Activated B cell treated with CpG ODN at 0.5 μM for 24 hours (primary cell): ENCODE measurements around the gene ARHGAP33. TPM values are rescaled to one million over a fixed set of nuclear protein-coding genes. Genes with fewer than 3 reads are reported as not detected.

ENCODE experiments used
- ATAC-seq: fragments of 200-7000 bp; cut with Tn5 transposase; one replicate; pipeline ENCODE4 v1.10.0; 2021; ENCODE audit warnings: low read depth, mild to moderate bottlenecking, moderate library complexity
- CTCF ChIA-PET: fragments of 350-600 bp; sonication (Branson Sonifier 250); formaldehyde crosslinking; loops from one replicate; lab custom pipeline; 2021; ENCODE audit warnings: antibody characterized with exemption; lab: Charles Lee
- POLR2A ChIA-PET: fragments of 350-600 bp; sonication (Branson Sonifier 250); formaldehyde crosslinking; loops from one replicate; lab custom pipeline; 2021; ENCODE audit warnings: antibody characterized with exemption; lab: Charles Lee
- DNase-seq: peaks from one replicate; pipeline ENCODE4 v3.0.0; 2022
- H3K27ac Mint-ChIP-seq: one replicate; pipeline ENCODE4 v1.8.0; 2020; ENCODE audit warnings: mixed read lengths
- H3K27me3 Mint-ChIP-seq: one replicate; pipeline ENCODE4 v1.8.0; 2021; ENCODE audit warnings: mixed read lengths
- H3K36me3 Mint-ChIP-seq: one replicate; pipeline ENCODE4 v1.8.0; 2021; ENCODE audit warnings: low read depth, mixed read lengths
- H3K4me1 Mint-ChIP-seq: one replicate; pipeline ENCODE4 v1.8.0; 2021; ENCODE audit warnings: mixed read lengths
- H3K4me3 Mint-ChIP-seq: one replicate; pipeline ENCODE4 v1.8.0; 2020; ENCODE audit warnings: mild to moderate bottlenecking, mixed read lengths
- H3K9me3 Mint-ChIP-seq: one replicate; pipeline ENCODE4 v1.8.0; 2020; ENCODE audit warnings: mixed read lengths
- intact Hi-C: fragments of 100-400 bp; cut with micrococcal nuclease; formaldehyde crosslinking; loops from one replicate; pipeline ENCODE4 v1.15.1; 2024
- total RNA-seq: library from RNA; stranded (reverse); gene quantifications from 2 replicates; pipeline ENCODE4 v1.2.3, GENCODE V29; 2022
- TF ChIP-seq, protein P1 (sequence below): fragments of 200-600 bp; IDR thresholded peaks from one replicate; pipeline ENCODE4 v1.8.0; 2022; ENCODE audit warnings: antibody characterized with exemption, mild to moderate bottlenecking

The ARHGAP33 gene
- total RNA-seq, 1 donor from 2014 or later: 15.0 TPM

DNA sequence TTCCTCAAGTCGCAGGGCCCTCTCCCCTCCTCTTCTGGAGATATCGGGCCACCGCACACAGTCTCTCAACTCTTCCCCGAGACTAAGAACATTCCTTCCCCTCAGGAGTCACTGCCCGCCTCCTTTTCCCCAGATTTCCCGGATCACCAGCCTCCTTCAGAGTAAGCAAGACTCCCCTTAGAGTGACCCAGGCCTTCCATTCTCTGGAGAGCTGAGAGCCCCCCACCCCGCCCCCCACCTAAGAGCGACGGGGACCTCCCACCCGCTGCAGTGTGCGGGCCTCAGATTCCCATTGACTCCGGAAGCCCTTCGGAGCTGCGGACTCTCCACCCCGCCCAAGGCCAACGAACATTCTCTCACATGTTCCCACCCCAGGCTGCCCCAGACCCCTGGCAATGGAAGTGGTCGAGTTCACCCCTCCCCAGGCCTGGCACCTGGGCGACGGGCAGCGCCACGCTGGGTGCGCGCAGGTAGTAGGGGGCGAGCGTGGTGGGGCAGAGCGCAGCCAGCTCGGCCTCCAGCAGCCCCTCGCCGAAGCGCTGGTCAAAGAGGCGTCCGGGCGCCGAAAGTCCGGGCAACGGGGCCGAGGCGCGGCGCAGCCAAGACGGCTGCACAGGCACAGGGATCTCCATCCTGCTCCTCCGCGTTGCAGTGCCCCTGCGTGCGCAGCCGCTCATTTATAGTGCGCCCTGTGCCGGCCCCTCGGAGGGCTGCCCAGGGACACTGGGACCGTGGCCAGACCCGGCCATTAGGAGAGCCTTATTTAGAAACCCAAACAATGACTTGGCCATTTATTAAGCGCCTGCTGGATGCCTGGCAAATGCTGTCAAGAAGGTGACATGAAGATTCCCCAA lies 18.8 kb upstream of the ARHGAP33 start, which contains the start of gene HSPB6:
HSPB6 (minus strand) TSS at position 653 of the 854 bp plus-strand sequence; CDS start at position 632, 21 bp downstream.
- ChIA-PET CTCF (interaction anchor here (0.9 kb wide), 1 partner anchor 11 kb away, joined by 3 read pairs; the partner anchor contains the start of genes PSENEN and U2AF1L4), POLR2A (interaction anchor here (0.7 to 3.8 kb wide), 6 partner anchors 7 to 55 kb away, joined by 3 to 69 read pairs (median 10); partner anchors contain the start of genes IGFLR1, LIN37, PSENEN and U2AF1L4)
- TF ChIP-seq, protein P1, sequence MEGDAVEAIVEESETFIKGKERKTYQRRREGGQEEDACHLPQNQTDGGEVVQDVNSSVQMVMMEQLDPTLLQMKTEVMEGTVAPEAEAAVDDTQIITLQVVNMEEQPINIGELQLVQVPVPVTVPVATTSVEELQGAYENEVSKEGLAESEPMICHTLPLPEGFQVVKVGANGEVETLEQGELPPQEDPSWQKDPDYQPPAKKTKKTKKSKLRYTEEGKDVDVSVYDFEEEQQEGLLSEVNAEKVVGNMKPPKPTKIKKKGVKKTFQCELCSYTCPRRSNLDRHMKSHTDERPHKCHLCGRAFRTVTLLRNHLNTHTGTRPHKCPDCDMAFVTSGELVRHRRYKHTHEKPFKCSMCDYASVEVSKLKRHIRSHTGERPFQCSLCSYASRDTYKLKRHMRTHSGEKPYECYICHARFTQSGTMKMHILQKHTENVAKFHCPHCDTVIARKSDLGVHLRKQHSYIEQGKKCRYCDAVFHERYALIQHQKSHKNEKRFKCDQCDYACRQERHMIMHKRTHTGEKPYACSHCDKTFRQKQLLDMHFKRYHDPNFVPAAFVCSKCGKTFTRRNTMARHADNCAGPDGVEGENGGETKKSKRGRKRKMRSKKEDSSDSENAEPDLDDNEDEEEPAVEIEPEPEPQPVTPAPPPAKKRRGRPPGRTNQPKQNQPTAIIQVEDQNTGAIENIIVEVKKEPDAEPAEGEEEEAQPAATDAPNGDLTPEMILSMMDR: no peak
- intact Hi-C loops: loop anchor here (5.0 kb wide), 1 partner anchor 209 kb away; the partner anchor contains the start of gene TMEM147
- ATAC-seq (no peak), DNase-seq (no peak)
- Mint-ChIP-seq H3K4me1 (peaks cover 33% of the 10 kb centered on the region), H3K4me3 (peak within 1 kb of the TSS; percentile 97), H3K27ac (peak within 1 kb of the TSS; percentile 96), H3K36me3 (peaks cover 34% of the 10 kb centered on the region), H3K27me3 (peaks cover 15% of the 10 kb centered on the region), H3K9me3 (no peaks in the 10 kb centered on the region)

DNA sequence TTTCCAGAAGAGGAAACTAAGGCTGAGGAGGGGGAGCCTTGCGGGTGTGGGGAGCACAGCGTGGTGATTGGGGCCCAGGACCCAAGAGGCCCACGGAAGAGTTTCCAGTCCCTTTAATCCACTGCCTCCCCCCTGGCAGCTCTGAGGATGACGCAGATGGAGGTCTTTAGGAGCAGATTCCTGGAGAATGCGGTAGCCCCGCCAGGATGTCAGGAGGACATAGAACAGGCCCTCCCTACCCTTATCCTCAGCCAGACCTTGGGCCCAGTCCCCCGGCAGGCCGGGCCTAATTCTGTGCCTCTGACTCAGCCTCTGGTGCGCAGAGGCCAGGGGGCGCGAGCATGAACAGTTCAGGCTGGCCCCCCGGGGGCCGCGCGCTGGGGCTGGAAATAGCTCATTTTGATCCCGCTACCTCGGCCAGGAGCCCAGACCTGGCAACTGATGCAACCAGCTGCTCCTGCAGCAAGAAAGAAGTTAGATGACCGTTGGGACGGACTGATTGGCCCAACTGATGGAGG lies 18.1 kb upstream of the ARHGAP33 start:
- Mint-ChIP-seq H3K4me1 (peaks cover 33% of the 10 kb centered on the region), H3K4me3 (peak overlapping the region; percentile 97), H3K27me3 (peaks cover 15% of the 10 kb centered on the region), H3K27ac (peak overlapping the region; percentile 96), H3K9me3 (no peaks in the 10 kb centered on the region), H3K36me3 (peaks cover 36% of the 10 kb centered on the region)
- TF ChIP-seq, protein P1: no peak
- ChIA-PET POLR2A (interaction anchor here (0.7 to 3.8 kb wide), 6 partner anchors 8 to 55 kb away, joined by 3 to 69 read pairs (median 10); partner anchors contain the start of genes IGFLR1, LIN37, PSENEN and U2AF1L4), CTCF (no interaction called here)
- intact Hi-C loops: loop anchor here (5.0 kb wide), 1 partner anchor 210 kb away; the partner anchor contains the start of gene TMEM147
- ATAC-seq (no peak), DNase-seq (no peak)

DNA sequence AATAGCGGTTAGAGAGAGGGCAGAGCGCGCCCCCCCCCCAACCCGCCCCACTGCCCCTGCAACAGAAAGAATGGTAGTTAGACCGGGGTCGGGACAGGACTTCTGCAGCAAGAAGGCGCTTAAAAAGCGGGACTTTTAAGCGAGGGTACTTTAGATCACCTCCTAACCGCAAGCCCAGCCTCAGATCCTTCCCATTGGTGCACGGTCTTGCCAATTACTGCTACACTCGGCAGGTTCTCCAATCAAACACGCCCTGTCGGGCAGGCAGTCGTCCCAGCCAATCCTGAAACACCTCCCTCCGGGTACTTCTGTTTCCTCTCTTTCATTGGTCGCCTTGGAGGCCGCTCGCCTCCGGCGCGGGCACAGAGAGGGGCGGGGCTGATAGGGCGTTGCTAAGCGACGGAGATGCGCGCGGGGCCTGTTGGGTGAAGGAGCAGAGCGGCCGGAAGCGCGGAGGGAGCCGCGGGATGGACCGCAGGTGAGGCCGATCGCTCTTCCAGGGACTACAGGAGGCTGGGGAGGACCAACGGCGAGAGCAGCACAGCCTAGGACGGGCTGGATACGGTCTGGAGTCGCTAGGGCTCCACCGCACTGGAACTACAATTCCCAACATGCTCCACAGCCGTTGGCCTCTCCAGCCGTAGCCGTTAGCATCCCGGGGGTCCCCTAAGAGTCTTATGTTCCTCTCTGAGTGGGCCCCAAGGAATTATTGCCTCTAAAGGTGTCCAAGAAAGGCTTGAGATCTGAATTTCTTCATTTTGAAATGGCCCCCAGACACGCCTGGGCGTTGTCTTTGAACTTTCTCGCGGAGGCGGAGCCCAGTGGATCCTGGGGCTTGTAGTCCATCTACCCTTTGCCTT lies 17.4 kb upstream of the ARHGAP33 start, which contains the start of gene PROSER3:
PROSER3 (plus strand) TSS at position 428 of the 860 bp plus-strand sequence; CDS start at position 468, 40 bp downstream.
- H3K27ac Mint-ChIP-seq: peak within 1 kb of the TSS; percentile 96
- POLR2A ChIA-PET: interaction anchor here (0.7 to 3.8 kb wide), 6 partner anchors 8 to 56 kb away, joined by 3 to 69 read pairs (median 10); partner anchors contain the start of genes IGFLR1, LIN37, PSENEN and U2AF1L4
- no peaks in the 10 kb centered on the region for H3K9me3 Mint-ChIP-seq

DNA sequence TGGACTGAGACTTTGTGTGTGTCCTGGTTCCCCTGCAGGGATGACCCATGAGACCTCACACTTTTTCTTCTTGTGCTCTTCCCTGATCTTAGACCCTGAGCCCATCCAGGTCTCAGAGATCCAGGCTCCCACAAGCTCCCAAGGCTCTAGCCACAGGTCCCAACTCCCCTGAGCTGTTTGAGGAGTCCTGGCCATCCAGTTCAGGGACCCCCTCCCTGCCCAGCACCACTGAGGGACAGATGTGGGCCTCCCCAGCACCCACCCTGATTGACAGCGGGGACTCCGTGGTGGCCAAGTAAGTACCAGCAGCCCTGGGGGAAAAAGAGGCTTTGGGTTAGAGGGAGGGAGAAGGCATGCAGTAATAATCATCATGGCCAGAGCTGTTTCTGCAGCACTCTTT lies 15.7 kb upstream of the ARHGAP33 start:
- ChIA-PET POLR2A (interaction anchor here (0.6 to 0.9 kb wide), 2 partner anchors 14 to 675 kb away, joined by 3 read pairs; partner anchors contain the start of genes PSENEN and U2AF1L4), CTCF (no interaction called here)
- no peaks in the 10 kb centered on the region for H3K9me3 Mint-ChIP-seq
- H3K27ac Mint-ChIP-seq: no peak overlapping the region
- TF ChIP-seq, protein P1: no peak
- intact Hi-C loops: loop anchor here (5.0 kb wide), 1 partner anchor 212 kb away; the partner anchor contains the start of gene TMEM147
- no peak for ATAC-seq
- peak overlapping the region; percentile 60 for H3K4me3 Mint-ChIP-seq
- no peak for DNase-seq
- H3K36me3 Mint-ChIP-seq: peaks cover 28% of the 10 kb centered on the region
- H3K27me3 Mint-ChIP-seq: peaks cover 14% of the 10 kb centered on the region
- H3K4me1 Mint-ChIP-seq: peaks cover 33% of the 10 kb centered on the region

More for the DNA sequence above, 17.4 kb upstream of the ARHGAP33 start, which contains the start of gene PROSER3:
- TF ChIP-seq, protein P1: no peak
- intact Hi-C loops: loop anchor here (1.0 to 5.0 kb wide), 5 partner anchors 10 to 211 kb away; partner anchors contain the start of genes ARHGAP33, LIN37 and TMEM147
- DNase-seq (peak; percentile 94), ATAC-seq (peak; percentile 95)
- Mint-ChIP-seq H3K4me1 (peaks cover 33% of the 10 kb centered on the region), H3K36me3 (peaks cover 33% of the 10 kb centered on the region), H3K4me3 (peak within 1 kb of the TSS; percentile 97), H3K27me3 (peaks cover 15% of the 10 kb centered on the region)
- CTCF ChIA-PET: no interaction called here
